Heart left ventricle (tissue), 16 donors: ENCODE results near the gene RHOH. TPM values are rescaled to one million over a fixed set of nuclear protein-coding genes. Genes with fewer than 3 reads are reported as not detected.

Experiments used
- ATAC-seq, 4 donors: fragments of 200-7000 bp; cut with Tn5 transposase; one replicate each; pipeline ENCODE4 v1.9.1; 2020 to 2022; ENCODE audit warnings: moderate library complexity in 4 of 4, mild to moderate bottlenecking in 3 of 4, moderate number of reproducible peaks in 1 of 4
- DNase-seq, 5 donors: peaks; one replicate each; pipeline ENCODE4 v3.0.0-alpha.2; 2020
- H3K27ac ChIP-seq, 12 donors: fragments of 200-600 bp; sonication (generic) in 4 of 12; one replicate each; pipeline versions ENCODE4 v1.5.0 to v1.8.0; 2016 to 2022; ENCODE audit warnings: mild to moderate bottlenecking in 2 of 12
- H3K27me3 ChIP-seq, 9 donors: fragments of 200-600 bp; sonication (generic) in 2 of 9; one replicate each; pipeline versions ENCODE4 v1.5.1 to v1.8.0; 2016 to 2022; ENCODE audit warnings: mild to moderate bottlenecking in 3 of 9
- H3K36me3 ChIP-seq, 9 donors: fragments of 200-600 bp; sonication (generic) in 2 of 9; one replicate each; pipeline versions ENCODE4 v1.5.0 to v1.8.0; 2018 to 2022; ENCODE audit warnings: mild to moderate bottlenecking in 2 of 9
- H3K4me1 ChIP-seq, 12 donors: fragments of 200-600 bp; sonication (generic) in 4 of 12; one replicate each; pipeline versions ENCODE4 v1.5.0 to v1.8.0; 2016 to 2022; ENCODE audit warnings: mild to moderate bottlenecking in 3 of 12
- H3K4me3 ChIP-seq, 12 donors: fragments of 200-600 bp; sonication (generic) in 4 of 12; one replicate each; pipeline versions ENCODE4 v1.5.0 to v1.8.0; 2017 to 2022; ENCODE audit warnings: mild to moderate bottlenecking in 9 of 12, moderate library complexity in 4 of 12
- H3K9me3 ChIP-seq, 12 donors: fragments of 200-600 bp; sonication (generic) in 4 of 12; one replicate each; pipeline versions ENCODE4 v1.5.0 to v1.8.0; 2016 to 2022; ENCODE audit warnings: mild to moderate bottlenecking in 1 of 12
- CTCF ChIP-seq, 12 donors: fragments of 200-600 bp; sonication (generic) in 4 of 12; IDR thresholded peaks; one replicate each; pipeline versions ENCODE4 v1.5.0 to v1.8.0; 2018 to 2022; ENCODE audit warnings: antibody characterized with exemption in 12 of 12, mild to moderate bottlenecking in 5 of 12
- POLR2A ChIP-seq, 2 donors: fragments of 450-650 bp; IDR thresholded peaks; one replicate each; pipeline ENCODE4 v1.6.1; 2017; ENCODE audit warnings: antibody characterized with exemption in 2 of 2, mild to moderate bottlenecking in 2 of 2, moderate library complexity in 2 of 2
- WGBS, 4 donors: extraction: QIAGEN DNeasy Blood & Tissue Kit in 2 of 4; methylation state at CpG; one replicate each; pipeline versions ENCODE4 v1.1.5 to v1.1.7; 2013 to 2018; 5-methylcytosine and 5-hydroxymethylcytosine counted together
- intact Hi-C, 10 donors: fragments of 100-400 bp; cut with DNase I; formaldehyde crosslinking; loops; one replicate each; pipeline versions ENCODE4 v1.11.1 to v1.14.2; 2022
- polyA plus RNA-seq, 2 donors: library from polyadenylated mRNA; stranded (reverse); fragments of 200-250 nt; gene quantifications; one replicate each; pipeline ENCODE4 v1.2.3, GENCODE V29; 2013
- total RNA-seq, 9 donors: library from RNA; depleted of rRNA in 2 of 9; stranded (reverse); fragments of >200 nt in 2 of 9; fragmentation: NEBNext Ultra II Directional in 3 of 9; extraction: Animal tissue kit (Norgen Biotek cat#: 25700) in 3 of 9; gene quantifications; one replicate each; pipeline versions ENCODE4 v1.1.0 to v1.2.4, GENCODE V29; 2016 to 2023
- donor health status: ischemic (EF 13 %, LVEDD 7.1; RV severe dilation, severe dysfunction).
- donor health status: healthy with polysubstance abuse.
- donor health status: DM: no; HTN: yes; CAD: no.
- donor health status: DM: no; HTN: no; CAD: no.
- donor health status: ischemic (EF 25% LVEDD 6.9; RV normal size, moderate dysfunction).
- donor health status: ischemic (EF 25% LVEDD 5.7; RV mildly dilated, moderate dysfunction).
- donor health status: healthy.
- donor health status: DM: yes; HTN: yes; CAD: no.
- donor health status: ischemic (EF 35%, LVEDD 5.7; RV mildly dilated, moderate dysfunction).
- donor health status: nonischemic (EF 11% LVEDD 7.7; RV severe dilation, severe dysfunction).
- donor health status: DM: yes; HTN: yes; CAD: no.
- donor health status: PGD.
- donor health status: ischemic (EF 29% LVEDD 5.4; RV normal size, mild dysfunction).
- donor health status: nonischemic (EF 23%, LVEDD 6.1; RV moderate dilation, normal function).

The RHOH gene
- total and polyA plus RNA-seq, 11 donors = 0.30 to 6.6 (median 0.59) TPM; not detected in 5

GRCh38 chr4:40264995-40265909 lies 68.4 kb downstream of the RHOH start:
- peaks cover 0 to 10% (median 0%) of the 10 kb centered on the region in 12 donors for H3K4me1 ChIP-seq
- no peak overlapping the region for H3K4me3 ChIP-seq
- intact Hi-C loops = no loop called here
- DNase-seq (peak in 2 of 5 donors; percentile 8 to 48), ATAC-seq (no peak)
- TF ChIP-seq CTCF (IDR thresholded peaks at IDR 0.05) (no peak), POLR2A (IDR thresholded peaks at IDR 0.05) (no peak)
- no peaks in the 10 kb centered on the region for H3K36me3 ChIP-seq
- peak overlapping the region in 1 of 12 donors; percentile 56 for H3K27ac ChIP-seq
- WGBS, 4 donors = 58 to 65% (median 62%) methylated on average over 15 of the region's 15 CpGs
- no peaks in the 10 kb centered on the region for H3K27me3 ChIP-seq
- H3K9me3 ChIP-seq = no peaks in the 10 kb centered on the region

GRCh38 chr4:40265910-40266274 lies 69.1 kb downstream of the RHOH start:
- DNase-seq = no peak
- Histone ChIP-seq H3K27me3 (no peaks in the 10 kb centered on the region), H3K9me3 (no peaks in the 10 kb centered on the region), H3K4me3 (no peak overlapping the region), H3K4me1 (peaks cover 0 to 10% (median 0%) of the 10 kb centered on the region in 12 donors), H3K36me3 (no peaks in the 10 kb centered on the region), H3K27ac (peak overlapping the region in 1 of 12 donors; percentile 56)
- no peak for TF ChIP-seq CTCF (IDR thresholded peaks at IDR 0.05)
- no peak for TF ChIP-seq POLR2A (IDR thresholded peaks at IDR 0.05)
- ATAC-seq = no peak
- 86 to 91% (median 91%) methylated on average over 4 of the region's 4 CpGs for WGBS, 4 donors
- intact Hi-C loops = no loop called here

GRCh38 chr4:40269133-40269532 lies 72.3 kb downstream of the RHOH start:
- no peak for DNase-seq
- H3K27ac ChIP-seq = no peak overlapping the region
- H3K4me1 ChIP-seq = peaks cover 0 to 10% (median 0%) of the 10 kb centered on the region in 12 donors
- 0 to 81% (median 30%) methylated on average over 1 of the region's 1 CpG for WGBS, 4 donors
- intact Hi-C loops = no loop called here
- H3K27me3 ChIP-seq = no peaks in the 10 kb centered on the region
- ATAC-seq = no peak
- no peak for TF ChIP-seq CTCF (IDR thresholded peaks at IDR 0.05)
- no peak for TF ChIP-seq POLR2A (IDR thresholded peaks at IDR 0.05)
- H3K9me3 ChIP-seq = no peaks in the 10 kb centered on the region
- H3K36me3 ChIP-seq = no peaks in the 10 kb centered on the region
- H3K4me3 ChIP-seq = no peak overlapping the region

- Histone ChIP-seq H3K4me1 (no peaks in the 10 kb centered on the region), H3K27me3 (no peaks in the 10 kb centered on the region), H3K27ac (no peak overlapping the region), H3K9me3 (no peaks in the 10 kb centered on the region), H3K4me3 (no peak overlapping the region), H3K36me3 (no peaks in the 10 kb centered on the region)
- 90 to 93% (median 91%) methylated on average over 12 of the region's 12 CpGs for WGBS, 4 donors
- ATAC-seq (no peak), DNase-seq (no peak)
- no peak for TF ChIP-seq POLR2A (IDR thresholded peaks at IDR 0.05)
- no peak for TF ChIP-seq CTCF (IDR thresholded peaks at IDR 0.05)
- intact Hi-C loops = no loop called here
Measured at GRCh38 chr4:40270609-40271008, 73.8 kb downstream of the RHOH start.
